Ishikawa (cell line): ENCODE measurements around the gene CYP2C8.

Experiments used
- CEBPB ChIP-seq: IDR thresholded peaks from 2 replicates; pipeline ENCODE4 v1.6.1; 2012
- CREB1 ChIP-seq: IDR thresholded peaks from 2 replicates; pipeline ENCODE4 v1.6.1; 2012; ENCODE audit warnings: low read depth
- EGR1 ChIP-seq: IDR thresholded peaks from 2 replicates; pipeline ENCODE4 v1.6.1; 2012
- EP300 ChIP-seq: IDR thresholded peaks from 2 replicates; pipeline ENCODE4 v1.6.1; 2012; ENCODE audit warnings: borderline replicate concordance
- FOXM1 ChIP-seq: IDR thresholded peaks from 2 replicates; pipeline ENCODE4 v1.6.1; 2012; ENCODE audit warnings: low read depth, borderline replicate concordance
- NFIC ChIP-seq: IDR thresholded peaks from 2 replicates; pipeline ENCODE4 v1.6.1; 2012
- RAD21 ChIP-seq: IDR thresholded peaks from 2 replicates; pipeline ENCODE4 v1.6.1; 2012; ENCODE audit warnings: low read depth
- TAF1 ChIP-seq: IDR thresholded peaks from 2 replicates; pipeline ENCODE4 v1.6.1; 2012; ENCODE audit warnings: low read depth, mild to moderate bottlenecking
- TEAD4 ChIP-seq: IDR thresholded peaks from 2 replicates; pipeline ENCODE4 v1.6.1; 2012
- USF1 ChIP-seq: IDR thresholded peaks from 2 replicates; pipeline ENCODE4 v1.6.1; 2012
- YY1 ChIP-seq: IDR thresholded peaks from 2 replicates; pipeline ENCODE4 v1.6.1; 2012; ENCODE audit warnings: low read depth
- TF ChIP-seq, protein P1 (sequence below): IDR thresholded peaks from 2 replicates; pipeline ENCODE4 v1.6.1; 2012
- TF ChIP-seq, protein P2 (sequence below): IDR thresholded peaks from 2 replicates; pipeline ENCODE4 v1.6.1; 2012; ENCODE audit warnings: low read depth, mild to moderate bottlenecking

GRCh38 chr10:95048206-95048605 lies 21.1 kb downstream of the CYP2C8 start:
- TF ChIP-seq, protein P1, sequence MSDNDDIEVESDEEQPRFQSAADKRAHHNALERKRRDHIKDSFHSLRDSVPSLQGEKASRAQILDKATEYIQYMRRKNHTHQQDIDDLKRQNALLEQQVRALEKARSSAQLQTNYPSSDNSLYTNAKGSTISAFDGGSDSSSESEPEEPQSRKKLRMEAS = no peak
- TF ChIP-seq, protein P2, sequence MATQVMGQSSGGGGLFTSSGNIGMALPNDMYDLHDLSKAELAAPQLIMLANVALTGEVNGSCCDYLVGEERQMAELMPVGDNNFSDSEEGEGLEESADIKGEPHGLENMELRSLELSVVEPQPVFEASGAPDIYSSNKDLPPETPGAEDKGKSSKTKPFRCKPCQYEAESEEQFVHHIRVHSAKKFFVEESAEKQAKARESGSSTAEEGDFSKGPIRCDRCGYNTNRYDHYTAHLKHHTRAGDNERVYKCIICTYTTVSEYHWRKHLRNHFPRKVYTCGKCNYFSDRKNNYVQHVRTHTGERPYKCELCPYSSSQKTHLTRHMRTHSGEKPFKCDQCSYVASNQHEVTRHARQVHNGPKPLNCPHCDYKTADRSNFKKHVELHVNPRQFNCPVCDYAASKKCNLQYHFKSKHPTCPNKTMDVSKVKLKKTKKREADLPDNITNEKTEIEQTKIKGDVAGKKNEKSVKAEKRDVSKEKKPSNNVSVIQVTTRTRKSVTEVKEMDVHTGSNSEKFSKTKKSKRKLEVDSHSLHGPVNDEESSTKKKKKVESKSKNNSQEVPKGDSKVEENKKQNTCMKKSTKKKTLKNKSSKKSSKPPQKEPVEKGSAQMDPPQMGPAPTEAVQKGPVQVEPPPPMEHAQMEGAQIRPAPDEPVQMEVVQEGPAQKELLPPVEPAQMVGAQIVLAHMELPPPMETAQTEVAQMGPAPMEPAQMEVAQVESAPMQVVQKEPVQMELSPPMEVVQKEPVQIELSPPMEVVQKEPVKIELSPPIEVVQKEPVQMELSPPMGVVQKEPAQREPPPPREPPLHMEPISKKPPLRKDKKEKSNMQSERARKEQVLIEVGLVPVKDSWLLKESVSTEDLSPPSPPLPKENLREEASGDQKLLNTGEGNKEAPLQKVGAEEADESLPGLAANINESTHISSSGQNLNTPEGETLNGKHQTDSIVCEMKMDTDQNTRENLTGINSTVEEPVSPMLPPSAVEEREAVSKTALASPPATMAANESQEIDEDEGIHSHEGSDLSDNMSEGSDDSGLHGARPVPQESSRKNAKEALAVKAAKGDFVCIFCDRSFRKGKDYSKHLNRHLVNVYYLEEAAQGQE = no peak
- no peak for TF ChIP-seq FOXM1
- no peak for TF ChIP-seq RAD21
- TF ChIP-seq YY1 = no peak
- no peak for TF ChIP-seq TAF1
- no peak for TF ChIP-seq EP300
- TF ChIP-seq CEBPB = no peak
- TF ChIP-seq USF1 = no peak
- TF ChIP-seq NFIC = no peak
- TF ChIP-seq TEAD4 = no peak
- TF ChIP-seq CREB1 = no peak
- TF ChIP-seq EGR1 = no peak
